ENCODE measurements around the gene TBC1D24.
"Not testable (repeated sequence)": the region's sequence is repeated elsewhere in the genome, so short reads cannot be mapped to it uniquely, and the experiment has no call there.

DNA sequence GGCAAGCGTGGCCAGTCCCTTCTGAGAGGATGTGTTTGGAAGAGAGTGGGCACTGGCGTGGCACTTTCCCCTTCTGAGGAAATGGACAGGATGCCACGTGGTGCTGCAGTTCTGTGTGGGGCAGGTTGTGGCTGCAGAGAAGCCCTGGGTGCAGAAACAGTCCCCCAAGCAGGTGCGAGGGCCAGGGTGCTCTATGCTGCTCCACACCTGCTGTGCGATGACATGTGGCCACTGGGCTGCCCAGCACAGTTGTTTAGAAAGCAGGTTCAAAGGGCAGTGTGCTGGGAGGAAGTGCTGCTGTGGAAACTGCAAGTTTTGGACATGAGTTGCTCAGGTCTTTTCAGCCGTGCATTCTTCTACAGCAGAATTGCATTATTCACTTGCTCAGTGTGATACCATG is 66.5 kb downstream of the TBC1D24 start:
- TF ChIP-seq, protein P1, sequence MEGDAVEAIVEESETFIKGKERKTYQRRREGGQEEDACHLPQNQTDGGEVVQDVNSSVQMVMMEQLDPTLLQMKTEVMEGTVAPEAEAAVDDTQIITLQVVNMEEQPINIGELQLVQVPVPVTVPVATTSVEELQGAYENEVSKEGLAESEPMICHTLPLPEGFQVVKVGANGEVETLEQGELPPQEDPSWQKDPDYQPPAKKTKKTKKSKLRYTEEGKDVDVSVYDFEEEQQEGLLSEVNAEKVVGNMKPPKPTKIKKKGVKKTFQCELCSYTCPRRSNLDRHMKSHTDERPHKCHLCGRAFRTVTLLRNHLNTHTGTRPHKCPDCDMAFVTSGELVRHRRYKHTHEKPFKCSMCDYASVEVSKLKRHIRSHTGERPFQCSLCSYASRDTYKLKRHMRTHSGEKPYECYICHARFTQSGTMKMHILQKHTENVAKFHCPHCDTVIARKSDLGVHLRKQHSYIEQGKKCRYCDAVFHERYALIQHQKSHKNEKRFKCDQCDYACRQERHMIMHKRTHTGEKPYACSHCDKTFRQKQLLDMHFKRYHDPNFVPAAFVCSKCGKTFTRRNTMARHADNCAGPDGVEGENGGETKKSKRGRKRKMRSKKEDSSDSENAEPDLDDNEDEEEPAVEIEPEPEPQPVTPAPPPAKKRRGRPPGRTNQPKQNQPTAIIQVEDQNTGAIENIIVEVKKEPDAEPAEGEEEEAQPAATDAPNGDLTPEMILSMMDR (IDR thresholded peaks at IDR 0.05) = not testable (repeated sequence)
- not testable (repeated sequence) for TF ChIP-seq POLR2A, POLR2AphosphoS5 (IDR thresholded peaks at IDR 0.05)

Measured in breast epithelium (tissue), 3 donors.